ENCODE results near the gene IQCK.
"Not testable (repeated sequence)": the region's sequence is repeated elsewhere in the genome, so short reads cannot be mapped to it uniquely, and the experiment has no call there.

The IQCK gene

GRCh38 chr16:19717741-19718623, at the start of gene IQCK, which contains the start of gene KNOP1:
Gene IQCK (plus strand): TSS chr16:19718271. CDS start chr16:19718307, 36 bp downstream.
Gene KNOP1 (minus strand): TSS chr16:19718227. CDS start chr16:19715035, 3,192 bp downstream.
- peak within 1 kb of the TSS; percentile 98 for H3K4me3 ChIP-seq (ENCODE audit: low read depth, low read length)
- no peaks in the 10 kb centered on the region for H3K9me3 ChIP-seq (ENCODE audit: severe bottlenecking)
- peak within 1 kb of the TSS; percentile 92 for H3K27ac ChIP-seq
- H3K27me3 ChIP-seq (ENCODE audit: insufficient read depth, low read depth, severe bottlenecking), result no peaks in the 10 kb centered on the region
- peak; percentile 90 for DNase-seq
- peaks cover 32% of the 10 kb centered on the region for H3K36me3 ChIP-seq
- TF ChIP-seq CTCF (IDR thresholded peaks at IDR 0.05; ENCODE audit: low read depth, low read length), result no peak

GRCh38 chr16:19672378-19672777, 45.7 kb upstream of the IQCK start:
- Histone ChIP-seq H3K27me3 (ENCODE audit: insufficient read depth, low read depth, severe bottlenecking) (no peaks in the 10 kb centered on the region), H3K36me3 (no peaks in the 10 kb centered on the region; the same call in 1 of the 2 replicates), H3K27ac (no peak overlapping the region), H3K4me3 (ENCODE audit: low read depth, low read length) (no peak overlapping the region), H3K9me3 (ENCODE audit: severe bottlenecking) (no peaks in the 10 kb centered on the region)
- TF ChIP-seq CTCF (IDR thresholded peaks at IDR 0.05; ENCODE audit: low read depth, low read length), result no peak
- no peak for DNase-seq

- H3K27me3 ChIP-seq (ENCODE audit: insufficient read depth, low read depth, severe bottlenecking), result no peaks in the 10 kb centered on the region
- H3K4me3 ChIP-seq (ENCODE audit: low read depth, low read length), result no peak overlapping the region
- H3K9me3 ChIP-seq (ENCODE audit: severe bottlenecking), result no peaks in the 10 kb centered on the region
- no peak overlapping the region for H3K27ac ChIP-seq
- H3K36me3 ChIP-seq, result no peaks in the 10 kb centered on the region; the same call in 1 of the 2 replicates
- TF ChIP-seq CTCF (IDR thresholded peaks at IDR 0.05; ENCODE audit: low read depth, low read length), result no peak
- no peak for DNase-seq
Measured at GRCh38 chr16:19674485-19674884, 43.6 kb upstream of the IQCK start.

GRCh38 chr16:19677402-19677801, 40.7 kb upstream of the IQCK start:
- H3K27ac ChIP-seq, result no peak overlapping the region
- H3K9me3 ChIP-seq (ENCODE audit: severe bottlenecking), result no peaks in the 10 kb centered on the region
- DNase-seq, result no peak
- H3K4me3 ChIP-seq (ENCODE audit: low read depth, low read length), result no peak overlapping the region
- no peak for TF ChIP-seq CTCF (IDR thresholded peaks at IDR 0.05; ENCODE audit: low read depth, low read length)
- H3K36me3 ChIP-seq, result peaks cover 2% of the 10 kb centered on the region
- no peaks in the 10 kb centered on the region for H3K27me3 ChIP-seq (ENCODE audit: insufficient read depth, low read depth, severe bottlenecking)

- Histone ChIP-seq H3K4me3 (ENCODE audit: low read depth, low read length) (no peak overlapping the region), H3K27ac (no peak overlapping the region), H3K9me3 (ENCODE audit: severe bottlenecking) (no peaks in the 10 kb centered on the region), H3K36me3 (peaks cover 16% of the 10 kb centered on the region), H3K27me3 (ENCODE audit: insufficient read depth, low read depth, severe bottlenecking) (no peaks in the 10 kb centered on the region)
- no peak for DNase-seq
- no peak for TF ChIP-seq CTCF (IDR thresholded peaks at IDR 0.05; ENCODE audit: low read depth, low read length)
Measured at GRCh38 chr16:19678804-19679203, 39.3 kb upstream of the IQCK start.

- not testable (repeated sequence) for H3K27ac ChIP-seq; H3K27me3 ChIP-seq (ENCODE audit: insufficient read depth, low read depth, severe bottlenecking); H3K9me3 ChIP-seq (ENCODE audit: severe bottlenecking); DNase-seq; H3K4me3 ChIP-seq (ENCODE audit: low read depth, low read length)
- peaks cover 18% of the 10 kb centered on the region for H3K36me3 ChIP-seq
Measured at GRCh38 chr16:19679281-19679680, 38.8 kb upstream of the IQCK start.

Measured in WERI-Rb-1 (cell line).